CD4-positive, alpha-beta T cell (primary cell): Measurements from ENCODE around the gene NHS. TPM values are rescaled to one million over a fixed set of nuclear protein-coding genes. Genes with fewer than 3 reads are reported as not detected.

Experiments
- ATAC-seq: fragments of 200-7000 bp; cut with Tn5 transposase; one replicate; pipeline ENCODE4 v1.10.0; 2022; ENCODE audit warnings: mild to moderate bottlenecking; ENCODE audit not compliant: poor library complexity
- CTCF ChIA-PET: fragments of 350-600 bp; sonication (Branson Sonifier 250); formaldehyde crosslinking; loops from one replicate; lab custom pipeline; 2021; ENCODE audit warnings: antibody characterized with exemption, inconsistent platforms; lab: Charles Lee
- POLR2A ChIA-PET: fragments of 350-600 bp; sonication (Branson Sonifier 250); formaldehyde crosslinking; loops from one replicate; lab custom pipeline; 2021; ENCODE audit warnings: antibody characterized with exemption, inconsistent platforms; lab: Charles Lee
- DNase-seq, 14 experiments: peaks; one replicate each; pipeline ENCODE4 v3.0.0-alpha.2; 2013 to 2020; ENCODE audit warnings: mixed read lengths in 2 of 14
- H3K27ac ChIP-seq, 2 donors: one replicate each; pipeline versions ENCODE4 v1.5.1 to v1.7.0; 2013; ENCODE audit warnings: low read length in 2 of 2, low read depth in 1 of 2, mild to moderate bottlenecking in 1 of 2
- H3K27me3 ChIP-seq, 2 experiments: 1 replicate in 1 of 2; 2 replicates in 1 of 2; pipeline versions ENCODE4 v1.6.1 to v1.7.0; 2013; ENCODE audit warnings: low read length in 2 of 2, control low read depth in 1 of 2, mild to moderate bottlenecking in 1 of 2, moderate library complexity in 1 of 2; ENCODE audit not compliant: insufficient read depth in 2 of 2, control insufficient read depth in 1 of 2
- H3K36me3 ChIP-seq: one replicate; pipeline ENCODE4 v1.6.1; 2013; ENCODE audit warnings: low read length, control low read depth; ENCODE audit not compliant: insufficient read depth
- H3K4me1 ChIP-seq: one replicate; pipeline ENCODE4 v1.6.1; 2013; ENCODE audit warnings: low read length, control low read depth; ENCODE audit not compliant: insufficient read depth
- H3K4me3 ChIP-seq: one replicate; pipeline ENCODE4 v1.5.1; 2013; ENCODE audit warnings: mild to moderate bottlenecking, low read length, moderate library complexity
- H3K9me3 ChIP-seq, 2 experiments: 1 replicate in 1 of 2; 2 replicates in 1 of 2; pipeline versions ENCODE4 v1.6.1 to v1.7.0; 2013; ENCODE audit warnings: low read length in 2 of 2, mild to moderate bottlenecking in 2 of 2, control low read depth in 1 of 2, moderate library complexity in 1 of 2; ENCODE audit not compliant: control insufficient read depth in 1 of 2, insufficient read depth in 1 of 2
- H3K27ac Mint-ChIP-seq: one replicate; pipeline ENCODE4 v1.8.0; 2020; ENCODE audit warnings: mixed read lengths
- H3K27me3 Mint-ChIP-seq: one replicate; pipeline ENCODE4 v1.8.0; 2021; ENCODE audit warnings: mixed read lengths
- H3K36me3 Mint-ChIP-seq: one replicate; pipeline ENCODE4 v1.8.0; 2021; ENCODE audit warnings: low read depth, mixed read lengths
- H3K4me1 Mint-ChIP-seq: one replicate; pipeline ENCODE4 v1.8.0; 2021; ENCODE audit warnings: low read depth, mixed read lengths
- H3K4me3 Mint-ChIP-seq: one replicate; pipeline ENCODE4 v1.8.0; 2020; ENCODE audit warnings: mild to moderate bottlenecking, mixed read lengths
- H3K9me3 Mint-ChIP-seq: one replicate; pipeline ENCODE4 v1.8.0; 2020; ENCODE audit warnings: mixed read lengths
- intact Hi-C, 2 experiments: fragments of 100-400 bp; cut with DNase I in 1 of 2; cut with micrococcal nuclease in 1 of 2; formaldehyde crosslinking; loops; one replicate each; pipeline versions ENCODE4 v1.15.1 to v1.9.0; 2023 to 2025; cut with DNase I, micrococcal nuclease
- total RNA-seq, 174 experiments: library from RNA in 2 of 174; stranded (reverse) in 2 of 174; gene quantifications; one replicate each; pipeline ENCODE4 v1.2.3 and lab custom pipeline; 2021 to 2026
- TF ChIP-seq, protein P1 (sequence below): fragments of 200-600 bp; IDR thresholded peaks from one replicate; pipeline ENCODE4 v1.8.0; 2022; ENCODE audit warnings: antibody characterized with exemption, mild to moderate bottlenecking

NHS gene
- total RNA-seq, 2 experiments from 2014 or later = 0.36 to 0.53 TPM

DNA sequence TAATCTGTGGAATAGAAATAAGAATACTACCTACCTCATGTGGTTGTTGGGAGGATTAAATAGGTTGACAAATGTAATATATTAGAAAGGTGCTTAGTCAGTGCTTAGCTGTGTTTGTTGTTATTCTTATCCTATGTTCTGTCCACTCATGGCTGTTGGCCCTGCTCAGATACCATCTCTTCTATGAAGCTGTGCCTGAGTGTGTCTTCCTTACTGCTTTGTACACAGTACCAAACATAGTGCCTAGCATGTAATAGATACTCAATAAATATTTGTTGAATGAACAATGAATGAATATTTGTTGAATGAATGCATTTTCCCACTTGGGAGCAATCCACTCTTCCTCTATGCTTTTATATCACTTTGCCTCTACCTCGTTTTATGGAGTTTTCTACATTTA is 57.2 kb downstream of the NHS start:
- Mint-ChIP-seq H3K4me3 (no peak overlapping the region), H3K9me3 (no peaks in the 10 kb centered on the region), H3K27me3 (peaks cover 4% of the 10 kb centered on the region), H3K36me3 (no peaks in the 10 kb centered on the region), H3K27ac (no peak overlapping the region), H3K4me1 (no peaks in the 10 kb centered on the region)
- ChIA-PET POLR2A (no interaction called here), CTCF (no interaction called here)
- no peaks in the 10 kb centered on the region for H3K9me3 ChIP-seq
- intact Hi-C loops = no loop called here
- no peak for ATAC-seq
- no peaks in the 10 kb centered on the region for H3K36me3 ChIP-seq
- H3K27me3 ChIP-seq = no peaks in the 10 kb centered on the region
- H3K4me1 ChIP-seq = no peaks in the 10 kb centered on the region
- no peak overlapping the region for H3K27ac ChIP-seq
- DNase-seq = no peak
- H3K4me3 ChIP-seq = no peak overlapping the region
- TF ChIP-seq, protein P1, sequence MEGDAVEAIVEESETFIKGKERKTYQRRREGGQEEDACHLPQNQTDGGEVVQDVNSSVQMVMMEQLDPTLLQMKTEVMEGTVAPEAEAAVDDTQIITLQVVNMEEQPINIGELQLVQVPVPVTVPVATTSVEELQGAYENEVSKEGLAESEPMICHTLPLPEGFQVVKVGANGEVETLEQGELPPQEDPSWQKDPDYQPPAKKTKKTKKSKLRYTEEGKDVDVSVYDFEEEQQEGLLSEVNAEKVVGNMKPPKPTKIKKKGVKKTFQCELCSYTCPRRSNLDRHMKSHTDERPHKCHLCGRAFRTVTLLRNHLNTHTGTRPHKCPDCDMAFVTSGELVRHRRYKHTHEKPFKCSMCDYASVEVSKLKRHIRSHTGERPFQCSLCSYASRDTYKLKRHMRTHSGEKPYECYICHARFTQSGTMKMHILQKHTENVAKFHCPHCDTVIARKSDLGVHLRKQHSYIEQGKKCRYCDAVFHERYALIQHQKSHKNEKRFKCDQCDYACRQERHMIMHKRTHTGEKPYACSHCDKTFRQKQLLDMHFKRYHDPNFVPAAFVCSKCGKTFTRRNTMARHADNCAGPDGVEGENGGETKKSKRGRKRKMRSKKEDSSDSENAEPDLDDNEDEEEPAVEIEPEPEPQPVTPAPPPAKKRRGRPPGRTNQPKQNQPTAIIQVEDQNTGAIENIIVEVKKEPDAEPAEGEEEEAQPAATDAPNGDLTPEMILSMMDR = no peak

GRCh38 chrX:17433965-17434364 is 59.0 kb downstream of the NHS start:
- H3K4me3 ChIP-seq = no peak overlapping the region
- H3K9me3 ChIP-seq = no peaks in the 10 kb centered on the region
- no peaks in the 10 kb centered on the region for H3K36me3 ChIP-seq
- H3K27me3 Mint-ChIP-seq = peaks cover 4% of the 10 kb centered on the region
- no peaks in the 10 kb centered on the region for H3K36me3 Mint-ChIP-seq
- intact Hi-C loops = no loop called here
- no peak overlapping the region for H3K27ac Mint-ChIP-seq
- no peak overlapping the region for H3K27ac ChIP-seq
- H3K9me3 Mint-ChIP-seq = no peaks in the 10 kb centered on the region
- H3K4me1 ChIP-seq = no peaks in the 10 kb centered on the region
- ATAC-seq (no peak), DNase-seq (no peak)
- H3K27me3 ChIP-seq = no peaks in the 10 kb centered on the region
- TF ChIP-seq, protein P1 = no peak
- no peak overlapping the region for H3K4me3 Mint-ChIP-seq
- ChIA-PET CTCF (no interaction called here), POLR2A (no interaction called here)
- no peaks in the 10 kb centered on the region for H3K4me1 Mint-ChIP-seq

- H3K36me3 ChIP-seq = no peaks in the 10 kb centered on the region
- ATAC-seq (no peak), DNase-seq (no peak)
- ChIA-PET POLR2A (no interaction called here), CTCF (no interaction called here)
- no peaks in the 10 kb centered on the region for H3K9me3 Mint-ChIP-seq
- intact Hi-C loops = no loop called here
- no peak overlapping the region for H3K4me3 ChIP-seq
- H3K4me1 ChIP-seq = no peaks in the 10 kb centered on the region
- no peaks in the 10 kb centered on the region for H3K9me3 ChIP-seq
- peaks cover 4% of the 10 kb centered on the region for H3K27me3 Mint-ChIP-seq
- no peaks in the 10 kb centered on the region for H3K27me3 ChIP-seq
- no peak overlapping the region for H3K27ac Mint-ChIP-seq
- H3K4me3 Mint-ChIP-seq = no peak overlapping the region
- H3K4me1 Mint-ChIP-seq = no peaks in the 10 kb centered on the region
- H3K27ac ChIP-seq = no peak overlapping the region
- TF ChIP-seq, protein P1 = no peak
- no peaks in the 10 kb centered on the region for H3K36me3 Mint-ChIP-seq
Measured at GRCh38 chrX:17435476-17435875, 60.5 kb downstream of the NHS start.
